Measurements from ENCODE around the gene AQR. TPM values are rescaled to one million over a fixed set of nuclear protein-coding genes. Genes with fewer than 3 reads are reported as not detected.

The AQR gene
- total and polyA plus RNA-seq, 2 of the 13 experiments (the other 11 are each of a cell fraction or from before 2014, with no cell fraction given): 18.7 to 31.3 TPM

DNA sequence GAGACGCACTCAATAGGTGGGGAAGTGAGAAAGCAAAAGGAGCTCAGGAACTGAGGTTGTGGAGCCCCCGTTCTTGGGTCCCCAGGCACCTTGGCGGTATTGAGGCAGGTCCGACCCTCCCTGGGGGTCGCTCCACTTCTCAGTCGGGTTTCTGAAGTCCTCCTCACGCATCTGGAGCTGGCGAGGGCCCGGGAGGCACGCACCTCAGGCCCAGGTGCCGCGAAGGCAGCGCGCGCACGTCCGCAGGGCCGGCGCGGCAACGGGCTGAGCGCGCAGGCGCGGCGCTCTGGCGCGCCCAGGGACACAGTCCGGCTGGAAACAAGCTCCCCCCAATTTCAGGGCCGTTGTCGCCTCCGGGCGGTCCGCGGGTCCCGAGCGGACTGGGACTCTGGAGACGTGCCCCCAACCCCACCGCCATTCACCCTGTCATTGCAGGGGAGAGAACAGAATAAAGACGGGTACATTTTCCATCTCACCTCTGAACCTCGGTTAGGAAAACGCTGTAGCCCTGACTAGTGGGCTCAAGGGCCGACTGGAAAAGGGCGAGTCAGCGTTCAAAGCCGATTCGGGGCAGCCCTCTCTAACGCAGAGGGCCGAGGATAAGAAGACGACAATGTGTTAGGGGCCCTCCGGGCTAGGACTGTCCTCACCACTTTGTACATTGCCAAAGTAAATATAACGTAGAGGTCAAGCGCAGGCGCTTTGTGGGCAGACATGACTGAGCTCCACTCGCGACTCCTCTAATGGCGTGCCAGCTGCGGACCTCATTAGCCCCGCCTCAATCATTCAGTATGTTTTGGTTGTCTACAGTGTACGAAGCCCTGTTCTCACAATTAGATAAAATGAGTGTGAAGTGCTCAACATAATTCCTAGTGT, 18.7 kb upstream of the AQR start, which contains the start of gene ZNF770 (continued):
- TF ChIP-seq MAZ (IDR thresholded peaks at IDR 0.05; ENCODE audit: borderline replicate concordance, low read depth, low read length) (peak; percentile 75; the same call in 1 of the 2 replicates), MAZ (CRISPR knock-in tag; IDR thresholded peaks at IDR 0.05; ENCODE audit: low read depth) (peak; percentile 63), PITX1 (CRISPR knock-in tag; IDR thresholded peaks at IDR 0.05) (peak; percentile 18; the same call in 1 of the 2 replicates), ZNF589 (CRISPR knock-in tag; conservative IDR thresholded peaks at IDR 0.05) (peak; percentile 18; the same call in 1 of the 2 replicates), ZNF333 (CRISPR knock-in tag; IDR thresholded peaks at IDR 0.05; ENCODE audit: borderline replicate concordance) (0 out of 2 replicates have a peak, but pooled peaks have one; percentile 65), CBX5 (CRISPR knock-in tag; IDR thresholded peaks at IDR 0.05; ENCODE audit: borderline replicate concordance) (no peak; the same call in 1 of the 2 replicates), ZNF547 (CRISPR knock-in tag; IDR thresholded peaks at IDR 0.05) (peak; percentile 85; the same call in 1 of the 2 replicates), ZNF431 (CRISPR knock-in tag; IDR thresholded peaks at IDR 0.05; ENCODE audit: borderline replicate concordance, low read depth) (peak; percentile 89; the same call in 1 of the 2 replicates), TBX2 (CRISPR knock-in tag; IDR thresholded peaks at IDR 0.05; ENCODE audit: borderline replicate concordance) (peak; percentile 37; the same call in 1 of the 2 replicates)
- TF ChIP-seq, protein P1, sequence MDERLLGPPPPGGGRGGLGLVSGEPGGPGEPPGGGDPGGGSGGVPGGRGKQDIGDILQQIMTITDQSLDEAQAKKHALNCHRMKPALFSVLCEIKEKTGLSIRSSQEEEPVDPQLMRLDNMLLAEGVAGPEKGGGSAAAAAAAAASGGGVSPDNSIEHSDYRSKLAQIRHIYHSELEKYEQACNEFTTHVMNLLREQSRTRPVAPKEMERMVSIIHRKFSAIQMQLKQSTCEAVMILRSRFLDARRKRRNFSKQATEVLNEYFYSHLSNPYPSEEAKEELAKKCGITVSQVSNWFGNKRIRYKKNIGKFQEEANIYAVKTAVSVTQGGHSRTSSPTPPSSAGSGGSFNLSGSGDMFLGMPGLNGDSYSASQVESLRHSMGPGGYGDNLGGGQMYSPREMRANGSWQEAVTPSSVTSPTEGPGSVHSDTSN (CRISPR knock-in tag; IDR thresholded peaks at IDR 0.05): no peak
- TF ChIP-seq, protein P2, sequence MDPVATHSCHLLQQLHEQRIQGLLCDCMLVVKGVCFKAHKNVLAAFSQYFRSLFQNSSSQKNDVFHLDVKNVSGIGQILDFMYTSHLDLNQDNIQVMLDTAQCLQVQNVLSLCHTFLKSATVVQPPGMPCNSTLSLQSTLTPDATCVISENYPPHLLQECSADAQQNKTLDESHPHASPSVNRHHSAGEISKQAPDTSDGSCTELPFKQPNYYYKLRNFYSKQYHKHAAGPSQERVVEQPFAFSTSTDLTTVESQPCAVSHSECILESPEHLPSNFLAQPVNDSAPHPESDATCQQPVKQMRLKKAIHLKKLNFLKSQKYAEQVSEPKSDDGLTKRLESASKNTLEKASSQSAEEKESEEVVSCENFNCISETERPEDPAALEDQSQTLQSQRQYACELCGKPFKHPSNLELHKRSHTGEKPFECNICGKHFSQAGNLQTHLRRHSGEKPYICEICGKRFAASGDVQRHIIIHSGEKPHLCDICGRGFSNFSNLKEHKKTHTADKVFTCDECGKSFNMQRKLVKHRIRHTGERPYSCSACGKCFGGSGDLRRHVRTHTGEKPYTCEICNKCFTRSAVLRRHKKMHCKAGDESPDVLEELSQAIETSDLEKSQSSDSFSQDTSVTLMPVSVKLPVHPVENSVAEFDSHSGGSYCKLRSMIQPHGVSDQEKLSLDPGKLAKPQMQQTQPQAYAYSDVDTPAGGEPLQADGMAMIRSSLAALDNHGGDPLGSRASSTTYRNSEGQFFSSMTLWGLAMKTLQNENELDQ (CRISPR knock-in tag; IDR thresholded peaks at IDR 0.05; ENCODE audit: borderline replicate concordance): no peak
- TF ChIP-seq, protein P3, sequence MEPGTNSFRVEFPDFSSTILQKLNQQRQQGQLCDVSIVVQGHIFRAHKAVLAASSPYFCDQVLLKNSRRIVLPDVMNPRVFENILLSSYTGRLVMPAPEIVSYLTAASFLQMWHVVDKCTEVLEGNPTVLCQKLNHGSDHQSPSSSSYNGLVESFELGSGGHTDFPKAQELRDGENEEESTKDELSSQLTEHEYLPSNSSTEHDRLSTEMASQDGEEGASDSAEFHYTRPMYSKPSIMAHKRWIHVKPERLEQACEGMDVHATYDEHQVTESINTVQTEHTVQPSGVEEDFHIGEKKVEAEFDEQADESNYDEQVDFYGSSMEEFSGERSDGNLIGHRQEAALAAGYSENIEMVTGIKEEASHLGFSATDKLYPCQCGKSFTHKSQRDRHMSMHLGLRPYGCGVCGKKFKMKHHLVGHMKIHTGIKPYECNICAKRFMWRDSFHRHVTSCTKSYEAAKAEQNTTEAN (CRISPR knock-in tag; conservative IDR thresholded peaks at IDR 0.05): peak; percentile 56
- TF ChIP-seq, protein P4, sequence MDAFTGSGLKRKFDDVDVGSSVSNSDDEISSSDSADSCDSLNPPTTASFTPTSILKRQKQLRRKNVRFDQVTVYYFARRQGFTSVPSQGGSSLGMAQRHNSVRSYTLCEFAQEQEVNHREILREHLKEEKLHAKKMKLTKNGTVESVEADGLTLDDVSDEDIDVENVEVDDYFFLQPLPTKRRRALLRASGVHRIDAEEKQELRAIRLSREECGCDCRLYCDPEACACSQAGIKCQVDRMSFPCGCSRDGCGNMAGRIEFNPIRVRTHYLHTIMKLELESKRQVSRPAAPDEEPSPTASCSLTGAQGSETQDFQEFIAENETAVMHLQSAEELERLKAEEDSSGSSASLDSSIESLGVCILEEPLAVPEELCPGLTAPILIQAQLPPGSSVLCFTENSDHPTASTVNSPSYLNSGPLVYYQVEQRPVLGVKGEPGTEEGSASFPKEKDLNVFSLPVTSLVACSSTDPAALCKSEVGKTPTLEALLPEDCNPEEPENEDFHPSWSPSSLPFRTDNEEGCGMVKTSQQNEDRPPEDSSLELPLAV (CRISPR knock-in tag; conservative IDR thresholded peaks at IDR 0.05; ENCODE audit: low read depth): no peak; the same call in 1 of the 2 replicates
- TF ChIP-seq, protein P5, sequence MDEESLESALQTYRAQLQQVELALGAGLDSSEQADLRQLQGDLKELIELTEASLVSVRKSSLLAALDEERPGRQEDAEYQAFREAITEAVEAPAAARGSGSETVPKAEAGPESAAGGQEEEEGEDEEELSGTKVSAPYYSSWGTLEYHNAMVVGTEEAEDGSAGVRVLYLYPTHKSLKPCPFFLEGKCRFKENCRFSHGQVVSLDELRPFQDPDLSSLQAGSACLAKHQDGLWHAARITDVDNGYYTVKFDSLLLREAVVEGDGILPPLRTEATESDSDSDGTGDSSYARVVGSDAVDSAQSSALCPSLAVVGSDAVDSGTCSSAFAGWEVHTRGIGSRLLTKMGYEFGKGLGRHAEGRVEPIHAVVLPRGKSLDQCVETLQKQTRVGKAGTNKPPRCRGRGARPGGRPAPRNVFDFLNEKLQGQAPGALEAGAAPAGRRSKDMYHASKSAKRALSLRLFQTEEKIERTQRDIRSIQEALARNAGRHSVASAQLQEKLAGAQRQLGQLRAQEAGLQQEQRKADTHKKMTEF (CRISPR knock-in tag; IDR thresholded peaks at IDR 0.05): peak; percentile 92; the same call in 1 of the 2 replicates
